ENCODE results near the gene BMERB1. TPM values are rescaled to one million over a fixed set of nuclear protein-coding genes. Genes with fewer than 3 reads are reported as not detected.

Gene BMERB1
- total and polyA plus RNA-seq, 9 of the 15 experiments (the other 6 are each of a cell fraction or from before 2014, with no cell fraction given), result 0.29 to 2.9 (median 0.94) TPM

GRCh38 chr16:15487336-15488284 lies 53.2 kb downstream of the BMERB1 start (continued):
- no peak for TF ChIP-seq TFAP4 (CRISPR knock-in tag; IDR thresholded peaks at IDR 0.05; ENCODE audit: borderline replicate concordance)
- no peak for TF ChIP-seq DLX4 (CRISPR knock-in tag; IDR thresholded peaks at IDR 0.05)
- TF ChIP-seq SOX6 (IDR thresholded peaks at IDR 0.05), result no peak
- TF ChIP-seq GATA2 (CRISPR knock-in tag; IDR thresholded peaks at IDR 0.05), result no peak
- peak; percentile 38; the same call in 1 of the 2 replicates for TF ChIP-seq SMAD4 (CRISPR knock-in tag; conservative IDR thresholded peaks at IDR 0.05)
- TF ChIP-seq ZNF224 (CRISPR knock-in tag; IDR thresholded peaks at IDR 0.05), result no peak
- no peak for TF ChIP-seq JUND (IDR thresholded peaks at IDR 0.05; ENCODE audit: borderline replicate concordance, low read depth, low read length)
- TF ChIP-seq JUND (tag; IDR thresholded peaks at IDR 0.05; ENCODE audit: borderline replicate concordance, low read depth, low read length), result no peak
- no peak for TF ChIP-seq POLR2AphosphoS2 (IDR thresholded peaks at IDR 0.05; ENCODE audit: low read length)
- 0 out of 2 replicates have a peak, but pooled peaks have one; percentile 28 for TF ChIP-seq ZBTB17 (CRISPR knock-in tag; IDR thresholded peaks at IDR 0.05)
- no peak for TF ChIP-seq YBX1 (IDR thresholded peaks at IDR 0.05)
- no peak for TF ChIP-seq ARID4B (CRISPR knock-in tag; IDR thresholded peaks at IDR 0.05)
- TF ChIP-seq RERE (CRISPR knock-in tag; IDR thresholded peaks at IDR 0.05; ENCODE audit: borderline replicate concordance), result no peak
- TF ChIP-seq ZBTB8A (IDR thresholded peaks at IDR 0.05; ENCODE audit: partially characterized antibody), result no peak
- peak; percentile 98 for TF ChIP-seq ZNF175 (CRISPR knock-in tag; IDR thresholded peaks at IDR 0.05; ENCODE audit: low read depth)
- TF ChIP-seq ZNF253 (CRISPR knock-in tag; conservative IDR thresholded peaks at IDR 0.05), result no peak

Measured in K562 (cell line).